HG03060 (cell line): ENCODE data around the gene IL22RA1.

Experiments used
- ATAC-seq: cut with Tn5 transposase; IDR thresholded peaks from one replicate; pipeline ENCODE4 v1.9.1; 2021; ENCODE audit warnings: low read depth, moderate number of reproducible peaks; ENCODE audit not compliant: unreplicated experiment

The IL22RA1 gene

DNA sequence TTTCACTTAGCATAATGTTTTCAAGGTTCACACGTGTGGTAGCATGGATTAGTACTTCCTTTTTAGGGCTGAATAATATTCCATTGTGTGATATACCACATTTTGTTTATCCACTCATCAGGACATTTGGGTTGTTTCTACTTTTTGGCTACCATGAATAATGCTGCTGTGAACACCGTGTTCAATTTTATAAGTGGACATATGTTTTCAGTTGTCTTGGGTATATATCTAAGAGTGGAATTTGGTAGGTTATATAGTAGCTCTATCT, 3.8 kb downstream of the IL22RA1 start:
- no peak for ATAC-seq

DNA sequence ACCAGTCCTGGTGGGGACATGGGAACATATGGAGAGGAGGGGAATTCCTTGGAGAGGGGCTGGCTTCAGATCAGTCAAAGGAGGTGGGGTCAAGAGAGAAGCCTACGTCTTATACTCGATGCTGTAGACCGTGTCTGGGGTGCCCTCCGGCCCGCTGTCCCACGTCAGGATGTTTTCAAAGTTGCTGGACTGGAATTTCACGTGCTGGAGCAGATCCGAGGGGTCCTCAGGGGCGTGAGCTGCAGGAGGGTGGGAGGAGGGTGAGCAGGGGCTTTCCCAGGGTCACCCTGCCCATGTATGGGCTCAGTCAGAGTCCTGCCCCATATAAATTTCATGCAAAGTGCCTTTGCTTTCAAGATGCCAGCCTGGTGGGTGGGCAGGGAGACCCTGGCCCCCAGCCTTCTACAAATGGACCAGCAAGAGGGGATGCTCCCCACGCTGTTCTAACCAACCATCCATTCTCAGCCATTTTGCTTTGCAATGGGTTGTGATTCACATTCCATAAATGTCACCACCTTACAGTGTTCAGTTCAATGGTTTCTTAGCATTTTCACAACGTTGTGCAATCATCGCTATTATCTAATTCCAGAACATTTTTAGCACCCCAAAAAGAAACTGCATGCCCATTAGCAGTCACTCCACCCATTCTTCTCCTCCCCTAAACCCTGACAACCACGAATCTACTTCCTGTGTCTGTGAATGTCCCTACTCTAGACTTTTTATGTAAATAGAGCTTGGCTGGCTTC, 4.3 kb downstream of the IL22RA1 start:
- ATAC-seq = no peak

DNA sequence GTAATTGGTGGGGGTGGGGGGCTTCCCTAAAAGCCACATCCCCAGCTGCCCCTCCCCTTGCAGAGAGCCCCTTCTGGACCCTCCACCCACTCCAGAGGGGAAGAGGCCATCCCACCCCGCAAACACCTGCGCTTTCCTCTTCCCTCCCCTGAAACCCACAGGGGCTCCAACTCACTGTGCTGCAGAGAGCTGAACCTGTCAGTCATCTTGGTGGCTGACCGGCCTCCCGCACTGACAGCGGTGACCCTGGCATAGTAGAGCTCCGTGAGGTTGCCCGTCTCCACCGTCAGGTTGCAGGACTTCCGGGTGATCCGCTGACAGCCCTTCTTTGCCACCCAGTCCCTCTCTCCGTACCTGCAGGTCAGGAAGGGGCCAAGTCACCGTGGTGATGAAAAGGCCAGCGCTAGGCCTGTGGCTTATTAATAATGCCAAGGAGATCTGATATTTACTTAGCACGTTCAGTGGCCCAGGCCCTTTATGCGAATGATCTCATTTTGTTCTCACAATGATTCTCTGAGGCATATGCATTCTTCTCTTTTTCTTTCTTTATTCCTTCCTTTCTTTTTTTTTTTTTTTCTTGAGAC, 5.9 kb downstream of the IL22RA1 start:
- ATAC-seq = no peak

DNA sequence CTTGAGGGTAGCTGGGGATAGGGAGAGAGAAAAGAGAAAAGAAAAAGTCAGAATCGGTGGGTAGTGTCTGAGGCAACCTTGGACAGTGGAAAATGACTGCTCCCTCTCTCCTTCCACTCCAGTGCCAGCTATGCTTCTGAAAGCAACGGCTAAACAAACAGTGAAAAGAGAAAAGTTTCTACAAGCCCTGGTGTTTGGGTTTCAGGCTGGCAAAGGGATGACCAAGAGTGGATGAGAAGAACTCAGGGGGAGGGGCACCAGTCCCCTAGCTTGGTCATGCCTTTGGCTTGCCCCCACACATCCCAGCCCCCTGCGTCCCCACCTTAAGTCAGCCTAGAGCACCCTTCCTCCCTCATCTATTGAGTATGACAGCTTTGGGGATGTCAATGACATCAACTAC, 8.6 kb downstream of the IL22RA1 start:
- ATAC-seq = no peak

DNA sequence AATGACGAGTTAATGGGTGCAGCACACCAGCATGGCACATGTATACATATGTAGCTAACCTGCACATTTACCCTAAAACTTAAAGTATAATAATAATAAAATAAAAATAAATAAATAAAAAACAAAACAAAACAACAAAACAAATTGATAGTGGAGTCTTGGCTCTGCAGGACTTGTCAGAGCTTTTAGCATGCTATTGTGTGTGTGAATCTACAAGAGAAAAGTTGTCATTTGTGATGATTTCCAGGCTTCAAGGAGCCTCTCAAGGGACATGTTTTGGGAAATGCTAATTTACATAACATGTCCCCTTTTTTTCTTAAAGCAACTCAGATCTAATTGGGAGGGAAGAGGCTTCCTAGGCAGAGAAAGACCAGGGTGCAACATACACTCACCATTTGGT, 9.1 kb downstream of the IL22RA1 start:
- no peak for ATAC-seq

DNA sequence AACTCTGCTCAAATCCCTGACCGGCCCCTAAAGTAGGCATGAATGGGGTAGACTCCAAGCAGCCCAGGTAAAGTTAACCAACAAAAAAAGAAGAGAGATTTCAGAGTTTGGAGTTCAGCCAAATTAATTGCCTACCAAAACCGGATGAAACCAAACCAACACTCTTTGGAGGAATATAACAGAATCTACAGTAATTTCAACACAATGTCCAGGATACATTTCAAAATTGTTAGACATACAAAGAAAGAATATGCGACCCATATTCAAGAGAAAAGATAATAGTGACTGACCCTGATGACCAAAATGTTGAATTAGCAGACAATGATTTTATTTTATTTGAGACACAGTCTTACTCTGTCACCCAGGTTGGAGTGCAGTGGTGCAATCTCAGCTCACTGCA, 12.6 kb downstream of the IL22RA1 start:
- ATAC-seq = no peak

DNA sequence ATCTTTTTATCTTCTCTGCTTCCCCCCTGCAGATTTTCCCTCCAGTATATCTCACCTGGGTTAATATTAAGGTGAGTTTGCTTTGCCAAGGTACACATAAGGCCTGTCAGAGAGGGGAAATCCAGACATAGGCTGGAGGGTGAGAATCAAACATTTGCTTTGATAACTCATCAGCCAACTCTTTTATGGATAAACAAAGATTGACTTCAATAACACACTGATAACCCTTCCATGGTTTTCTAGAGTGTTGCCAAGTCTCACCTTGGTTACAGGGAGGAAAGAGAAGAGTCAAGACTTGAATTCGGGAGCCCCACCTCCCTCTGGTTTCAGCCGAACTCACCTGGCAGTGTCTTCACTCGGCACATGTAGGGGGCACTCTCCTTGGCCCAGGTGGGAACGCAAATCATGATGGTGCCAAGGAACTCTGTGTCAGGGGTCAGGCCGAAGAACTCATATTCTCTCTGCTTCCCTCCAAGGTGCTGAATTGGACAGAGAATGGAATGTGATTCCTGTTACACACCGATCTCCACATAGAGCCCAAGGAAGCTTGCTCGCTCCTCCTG, 15.1 kb downstream of the IL22RA1 start:
- no peak for ATAC-seq

DNA sequence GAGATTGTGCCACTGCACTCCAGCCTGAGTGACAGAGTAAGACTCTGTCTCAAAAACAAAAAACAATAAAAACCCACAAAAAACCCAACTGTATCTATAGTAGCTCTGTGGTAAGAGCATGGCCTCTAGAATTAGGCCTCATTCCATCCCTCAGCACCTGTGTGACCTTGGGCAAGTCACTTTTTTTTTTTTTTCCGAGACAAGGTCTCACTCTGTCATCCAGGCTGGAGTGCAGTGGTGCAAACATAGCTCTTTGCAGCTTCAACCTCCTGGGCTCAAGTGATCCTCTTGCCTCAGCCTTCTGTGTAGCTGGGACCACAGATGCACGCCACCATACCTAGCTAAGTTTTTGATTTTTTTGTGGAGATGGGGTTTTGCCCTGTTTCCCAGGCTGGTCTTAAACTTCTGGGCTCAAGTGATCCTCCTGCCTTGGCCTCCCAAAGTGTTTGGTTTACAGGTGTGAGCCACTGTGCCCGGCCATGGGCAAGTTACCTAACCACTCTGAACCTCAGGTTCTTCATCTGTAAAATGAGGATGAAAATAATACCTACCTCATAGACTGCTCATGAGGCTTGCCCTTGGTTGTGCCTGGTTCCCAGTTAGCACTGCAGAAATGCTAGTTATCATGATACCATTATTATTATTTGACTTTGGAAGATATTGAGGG, 15.7 kb downstream of the IL22RA1 start:
- no peak for ATAC-seq

DNA sequence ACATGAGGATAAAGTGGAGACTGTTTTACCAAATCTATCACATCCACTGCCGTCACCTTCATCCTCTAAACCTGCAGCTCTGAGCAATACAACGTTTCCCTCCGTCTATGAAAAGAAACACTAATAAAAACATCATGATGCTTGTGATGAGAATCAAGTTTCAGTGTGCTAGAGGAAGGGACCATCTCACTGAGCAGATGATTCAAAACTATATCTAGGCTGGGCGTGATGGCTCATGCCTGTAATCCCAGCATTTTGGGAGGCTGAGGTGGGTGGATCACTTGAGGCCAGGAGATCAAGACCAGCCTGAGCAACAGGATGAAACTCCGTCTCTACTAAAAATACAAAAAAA, 16.3 kb downstream of the IL22RA1 start:
- ATAC-seq = no peak

DNA sequence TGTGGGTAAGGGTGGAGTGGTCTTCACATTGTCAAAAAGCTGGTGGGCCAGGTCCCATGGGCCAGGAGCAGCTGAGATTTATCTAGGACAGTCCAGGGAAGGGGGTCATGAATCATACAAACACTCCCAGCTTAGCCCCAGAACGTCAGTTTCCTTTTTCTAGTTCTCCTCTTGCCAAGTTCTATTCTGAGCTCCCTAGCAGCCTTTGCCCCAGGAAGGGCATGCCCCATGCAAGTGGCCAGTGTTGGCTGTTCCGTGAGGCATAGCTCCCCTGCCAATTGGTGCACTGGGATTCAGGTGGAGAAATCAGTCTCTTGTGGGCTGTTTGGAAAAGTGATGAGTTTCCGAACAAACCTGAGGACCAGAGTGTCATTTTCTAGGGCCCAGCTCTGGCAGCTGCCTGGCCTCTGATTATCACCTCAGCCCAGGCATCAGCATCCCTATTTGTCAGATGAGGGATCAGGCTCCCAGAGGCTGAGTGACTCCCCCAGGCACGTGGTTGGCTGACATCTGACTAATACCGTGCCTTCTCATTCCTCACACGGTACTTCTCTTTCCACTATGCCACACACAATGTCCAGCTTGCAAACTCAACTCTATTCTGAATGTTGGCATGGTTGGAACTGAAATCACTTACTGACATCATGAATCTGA, 16.8 kb downstream of the IL22RA1 start:
- no peak for ATAC-seq

DNA sequence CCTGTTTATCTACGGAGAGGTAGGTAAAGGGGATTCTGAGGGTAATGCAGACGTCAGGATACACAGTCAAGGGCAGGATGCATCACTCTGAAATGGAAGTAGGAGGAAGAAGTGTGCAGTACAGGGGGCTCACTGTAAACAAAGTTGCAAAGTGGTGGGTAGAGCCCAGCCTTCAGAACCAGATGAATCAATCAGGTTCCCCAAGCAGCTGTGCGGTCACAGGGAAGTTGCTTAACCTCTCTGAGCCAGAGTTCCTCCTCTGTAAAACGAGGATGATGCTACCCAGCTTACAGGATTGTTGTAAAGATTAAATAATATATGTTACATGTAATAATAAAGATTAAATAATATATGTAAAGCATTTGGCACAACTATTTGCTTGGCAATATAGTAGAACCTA, 17.5 kb downstream of the IL22RA1 start:
- no peak for ATAC-seq

DNA sequence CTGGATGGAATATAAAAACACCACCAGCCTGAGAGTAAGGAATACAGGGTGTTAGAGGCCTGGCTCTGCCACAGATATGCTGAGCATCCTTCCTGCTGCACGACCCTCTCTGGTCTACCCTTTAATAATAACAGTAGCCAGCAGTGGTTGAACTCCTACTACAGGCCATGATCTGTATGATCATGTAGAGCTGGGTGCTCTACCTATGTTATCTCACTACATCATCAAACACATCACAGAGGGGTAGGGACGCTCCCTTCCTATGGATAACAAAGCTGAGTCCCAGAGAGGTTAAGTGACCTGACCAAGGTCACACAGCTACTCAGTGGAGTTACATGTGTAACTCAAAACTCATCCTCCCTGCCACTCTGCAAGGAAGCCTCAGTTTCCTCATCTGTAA, 18.0 kb downstream of the IL22RA1 start:
- ATAC-seq = no peak

DNA sequence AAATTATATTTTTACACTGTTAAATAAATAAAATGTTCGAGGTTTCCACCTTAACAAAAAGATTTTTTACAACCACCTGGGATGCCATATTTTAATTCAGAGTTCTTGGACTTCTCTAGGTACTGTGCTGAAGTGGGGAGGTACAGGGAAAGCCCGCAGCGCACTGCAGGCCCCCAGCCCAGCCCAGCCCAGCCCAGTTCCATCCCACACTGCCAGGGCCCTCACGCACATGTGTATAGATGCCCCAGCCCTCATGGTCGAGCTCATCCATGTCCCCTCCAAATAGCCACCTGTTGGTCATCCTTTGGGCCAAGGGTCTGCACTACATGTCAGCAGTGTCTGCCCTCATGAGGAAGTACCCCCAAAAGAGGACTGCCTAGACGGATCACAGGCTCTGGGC, 19.3 kb downstream of the IL22RA1 start:
- no peak for ATAC-seq

DNA sequence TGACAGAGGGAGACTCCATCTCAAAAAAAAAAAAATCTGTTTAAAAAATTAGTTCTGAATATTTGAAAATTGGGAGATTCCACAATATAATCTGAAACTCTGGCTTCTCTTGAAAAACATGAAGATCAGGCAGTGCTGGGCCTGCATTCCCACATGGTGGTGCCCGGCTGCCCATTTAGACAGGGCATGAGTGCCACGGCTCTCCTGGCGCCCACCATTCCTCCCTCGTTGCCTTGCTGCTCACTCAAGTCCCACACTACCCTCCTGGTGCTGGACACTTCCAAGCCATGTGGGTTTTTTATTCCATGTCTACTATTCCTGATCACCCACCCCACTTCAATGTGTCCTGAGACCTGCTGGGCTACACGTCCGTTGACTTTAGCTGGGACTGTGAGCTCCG, 20.2 kb downstream of the IL22RA1 start:
- no peak for ATAC-seq

DNA sequence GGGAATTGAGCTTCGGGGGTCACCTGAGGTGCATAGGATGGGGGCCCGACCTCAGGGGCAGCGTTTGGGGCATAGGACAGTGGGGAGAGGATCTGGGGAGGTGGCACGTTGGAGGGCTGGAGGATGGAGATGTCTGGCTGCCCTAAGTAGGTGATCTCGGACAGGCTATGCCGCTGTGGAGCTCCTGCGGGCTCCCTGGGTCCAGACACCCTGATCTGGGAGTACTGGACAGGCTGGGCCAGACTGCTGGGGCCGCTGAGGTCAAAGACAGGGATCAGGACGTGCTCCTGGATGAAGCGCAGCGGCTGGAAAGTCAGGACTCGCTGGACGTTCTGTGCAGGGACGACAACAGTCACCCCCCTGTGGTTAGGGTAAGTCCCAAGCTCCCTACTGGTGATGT, 21.5 kb downstream of the IL22RA1 start:
- ATAC-seq = no peak

DNA sequence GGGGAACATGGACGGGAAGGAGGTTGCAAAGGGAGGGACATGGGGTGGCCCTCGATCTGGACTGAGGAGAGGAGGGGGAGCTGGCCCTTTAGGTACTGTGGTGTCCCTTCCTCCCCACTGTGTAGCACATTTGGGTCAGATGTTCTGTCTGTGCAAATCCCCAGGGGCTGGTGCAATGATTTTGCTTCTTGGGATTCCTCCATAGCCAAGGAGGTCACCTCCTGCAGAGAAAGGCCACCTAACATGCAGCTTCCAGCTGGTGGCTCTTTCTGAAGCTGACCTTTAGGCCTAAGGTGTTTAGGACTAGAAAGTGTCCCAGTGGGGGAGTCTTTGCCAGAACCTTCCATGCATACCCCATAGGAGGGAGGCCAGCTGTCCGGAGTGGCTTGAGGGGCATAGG, 22.0 kb downstream of the IL22RA1 start:
- no peak for ATAC-seq

DNA sequence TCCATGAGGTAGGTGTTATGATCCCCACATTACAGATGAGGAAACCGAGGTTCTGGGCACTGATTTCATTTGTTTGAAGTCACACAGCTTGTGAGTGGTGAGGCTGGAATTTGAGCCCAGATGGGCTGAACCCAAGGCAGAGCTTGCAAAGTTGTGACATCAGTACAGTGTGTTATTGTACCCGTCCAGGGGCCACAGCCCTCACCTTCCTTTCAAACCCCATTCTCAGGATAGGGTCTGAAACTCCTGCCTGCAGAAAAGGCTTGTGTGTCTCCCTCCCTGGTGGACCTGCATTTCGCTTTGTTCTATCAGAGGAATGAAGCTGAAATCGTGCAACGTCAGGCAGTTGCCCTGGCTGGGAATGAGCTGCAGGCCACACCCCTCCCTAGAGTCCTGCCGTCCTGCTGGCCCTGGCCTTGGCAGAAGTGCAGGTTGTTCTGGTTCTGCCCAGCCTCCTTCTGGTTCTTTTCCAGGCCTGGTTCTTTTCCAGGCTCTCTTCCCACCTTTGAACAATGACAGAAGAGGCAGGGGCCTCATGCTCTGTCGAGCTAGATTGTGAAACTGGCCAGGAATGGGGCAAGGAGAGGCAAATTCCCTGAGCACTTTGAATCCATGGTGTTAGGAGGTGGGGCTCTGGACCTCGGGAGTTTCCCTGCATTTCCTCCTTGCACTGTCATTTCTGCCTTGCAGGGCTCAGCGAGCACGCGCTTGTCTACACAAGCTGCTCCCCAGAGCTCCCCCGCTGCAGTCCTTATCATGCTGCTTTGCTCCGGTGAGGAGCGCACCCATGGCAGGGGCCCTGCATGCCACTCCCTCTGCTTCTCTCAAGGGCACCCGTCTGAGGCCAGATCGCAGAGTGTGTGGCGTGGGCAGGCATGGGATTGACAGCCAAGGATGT, 22.8 kb downstream of the IL22RA1 start:
- no peak for ATAC-seq

DNA sequence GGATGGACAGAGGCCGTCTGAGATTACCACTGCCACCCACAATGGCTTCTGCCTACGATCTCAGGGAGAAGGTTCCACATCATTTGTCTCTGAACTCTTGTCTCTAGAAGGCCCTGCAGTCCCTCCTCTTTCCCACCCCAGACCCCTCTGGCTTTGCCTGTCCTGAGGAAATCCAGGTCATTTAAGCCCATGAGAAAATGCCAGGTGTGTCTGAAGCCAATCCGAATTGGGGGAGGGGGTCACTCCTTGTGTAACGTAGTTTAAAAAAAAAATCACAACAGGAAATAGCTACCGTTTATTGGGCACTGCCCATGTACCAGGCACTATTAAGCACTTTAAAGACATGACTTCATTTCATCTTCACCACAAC, 23.5 kb downstream of the IL22RA1 start:
- no peak for ATAC-seq

DNA sequence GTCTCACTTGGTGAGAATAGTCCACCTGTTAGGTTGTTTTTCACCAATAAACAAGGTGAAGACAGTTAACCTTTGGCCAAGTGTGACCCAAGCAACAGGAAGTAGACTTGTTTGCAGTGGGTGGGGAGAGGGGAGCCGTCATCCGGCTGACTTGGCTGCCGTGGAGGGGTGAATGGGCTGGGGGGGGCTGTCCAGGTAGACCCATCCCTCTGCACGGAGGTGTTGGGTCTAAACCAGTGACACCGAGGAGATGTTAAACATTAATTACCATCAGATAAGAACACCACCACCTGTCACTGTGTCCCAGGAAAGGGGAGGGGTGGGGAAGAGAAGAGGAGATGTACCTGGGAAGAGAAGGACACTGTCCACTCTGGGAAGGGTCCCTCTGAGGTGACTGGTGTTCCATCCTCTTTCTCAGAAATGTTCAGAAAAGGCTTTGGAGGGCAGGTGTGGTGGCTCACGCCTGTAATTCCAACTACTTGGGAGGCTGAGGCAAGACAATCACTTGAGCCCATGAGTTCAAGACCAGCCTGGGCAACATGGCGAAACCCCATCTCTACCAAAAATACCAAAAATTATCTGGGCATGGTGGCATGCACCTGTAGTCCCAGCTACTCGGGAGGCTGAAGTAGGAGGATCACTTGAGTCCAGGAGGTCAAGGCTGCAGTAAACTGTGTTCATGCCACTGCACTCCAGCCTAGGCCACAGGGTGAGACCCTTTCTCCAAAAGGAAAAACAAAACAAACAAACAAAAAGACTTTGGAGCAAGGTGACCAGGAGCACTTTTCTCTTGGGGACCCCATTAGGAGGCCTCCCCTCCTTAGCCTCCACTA, 24.3 kb downstream of the IL22RA1 start:
- ATAC-seq = no peak
